KBM-7 (cell line): Measurements from ENCODE around the gene ENDOG.
A peak's percentile ranks its signal among the peaks of the same experiment; 100 is the strongest.
"Not testable (repeated sequence)": the region's sequence is repeated elsewhere in the genome, so short reads cannot be mapped to it uniquely, and the experiment has no call there.

ENCODE experiments used
- DNase-seq: peaks from one replicate; pipeline ENCODE4 v3.0.0-alpha.2; 2015
- in situ Hi-C: fragments of 300-500 bp; cut with MboI; formaldehyde crosslinking; loops from 2 replicates; pipeline ENCODE4 v1.14.3; 2020; ENCODE audit warnings: low sequenced_read_pairs, low pct_unique_long_range_greater_than_20kb, mixed read lengths

ENDOG gene

GRCh38 chr9:128851779-128852600 is 33.7 kb downstream of the ENDOG start:
- peak; percentile 65 for DNase-seq
- in situ Hi-C loops, result not testable (repeated sequence)

- DNase-seq, in situ Hi-C loops: not testable (repeated sequence)
Measured at GRCh38 chr9:128852646-128853045, 34.3 kb downstream of the ENDOG start.

- in situ Hi-C loops, DNase-seq: not testable (repeated sequence)
Measured at GRCh38 chr9:128854454-128854853, 36.2 kb downstream of the ENDOG start.

- in situ Hi-C loops, DNase-seq: not testable (repeated sequence)
Measured at GRCh38 chr9:128858476-128858875, 40.2 kb downstream of the ENDOG start.

GRCh38 chr9:128860937-128861336 is 42.6 kb downstream of the ENDOG start:
- no peak for DNase-seq
- in situ Hi-C loops, result no loop called here

- no peak for DNase-seq
- in situ Hi-C loops, result no loop called here
Measured at GRCh38 chr9:128861501-128861900, 43.2 kb downstream of the ENDOG start.

- in situ Hi-C loops, result no loop called here
- no peak for DNase-seq
Measured at GRCh38 chr9:128862401-128862851, 44.1 kb downstream of the ENDOG start.

GRCh38 chr9:128863647-128864046 is 45.3 kb downstream of the ENDOG start:
- DNase-seq, result peak; percentile 84
- in situ Hi-C loops, result no loop called here

- no peak for DNase-seq
- in situ Hi-C loops, result no loop called here
Measured at GRCh38 chr9:128870128-128870940, 52.0 kb downstream of the ENDOG start.

GRCh38 chr9:128870941-128871265 is 52.6 kb downstream of the ENDOG start:
- DNase-seq, in situ Hi-C loops: not testable (repeated sequence)
